OCI-M1 (cell line): ENCODE results near the gene DLL4.
"Not testable (repeated sequence)": the region's sequence is repeated elsewhere in the genome, so short reads cannot be mapped to it uniquely, and the experiment has no call there.

ENCODE experiments used
- DNase-seq: peaks from one replicate; lab custom pipeline; 2025; lab: John Stamatoyannopoulos, UW

The DLL4 gene

DNA sequence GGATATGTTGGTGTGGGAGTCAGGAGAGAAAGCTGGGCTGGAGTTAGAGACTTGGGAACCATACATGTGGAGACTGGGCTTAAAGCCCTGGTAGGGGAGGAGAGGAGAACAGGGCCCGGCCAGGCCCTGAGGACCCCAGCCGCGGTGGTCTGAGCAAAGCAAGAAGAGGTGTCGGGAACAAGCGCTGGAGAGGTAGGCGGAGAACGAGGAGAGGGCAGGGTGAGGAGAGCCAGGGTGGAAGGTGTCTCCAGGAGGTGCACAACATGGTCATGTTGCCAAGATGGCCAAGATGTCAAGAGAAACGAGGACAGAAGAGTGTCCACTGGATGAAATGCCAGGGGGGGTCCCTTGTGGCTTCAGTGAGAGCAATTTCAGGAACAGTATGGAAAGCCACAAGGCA lies 29.6 kb downstream of the DLL4 start:
- DNase-seq = no peak

DNA sequence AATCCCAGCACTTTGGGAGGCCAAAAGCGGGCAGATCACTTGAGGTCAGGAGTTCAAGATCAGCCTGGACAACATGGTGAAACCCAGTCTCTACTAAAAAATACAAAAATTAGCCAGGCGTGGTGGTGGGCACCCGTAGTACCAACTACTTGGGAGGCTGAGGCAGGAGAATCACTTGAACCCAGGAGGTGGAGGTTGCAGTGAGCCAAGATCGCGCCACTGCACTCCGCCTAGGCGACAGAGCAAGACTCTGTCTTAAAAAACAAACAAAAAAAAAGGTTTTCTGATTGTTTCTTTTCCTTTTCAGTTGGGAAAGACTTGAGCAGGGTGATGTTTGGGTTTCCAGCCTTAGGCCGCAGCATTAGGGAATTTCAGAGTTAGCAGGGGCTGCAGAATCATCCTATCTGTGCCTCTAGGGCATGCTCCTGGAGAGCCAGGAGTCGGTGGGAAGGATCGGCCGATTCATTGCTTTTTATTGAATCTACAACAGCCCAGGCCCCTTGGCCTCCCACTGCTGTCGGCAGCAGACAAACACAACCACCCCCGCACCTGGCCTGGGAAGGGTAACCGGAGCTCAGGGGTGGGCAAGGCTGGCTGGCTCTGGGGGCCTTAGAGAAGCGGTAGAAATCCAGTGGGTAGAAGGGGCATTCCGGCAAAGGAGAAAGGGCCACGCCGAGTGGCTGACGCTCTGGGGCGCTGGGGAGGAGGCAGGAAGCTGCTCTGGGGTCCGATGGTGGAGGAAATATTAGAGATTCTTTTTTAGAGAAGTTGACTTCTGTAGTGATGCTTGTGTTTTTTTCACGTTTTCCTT lies 30.4 kb downstream of the DLL4 start:
- DNase-seq = no peak

DNA sequence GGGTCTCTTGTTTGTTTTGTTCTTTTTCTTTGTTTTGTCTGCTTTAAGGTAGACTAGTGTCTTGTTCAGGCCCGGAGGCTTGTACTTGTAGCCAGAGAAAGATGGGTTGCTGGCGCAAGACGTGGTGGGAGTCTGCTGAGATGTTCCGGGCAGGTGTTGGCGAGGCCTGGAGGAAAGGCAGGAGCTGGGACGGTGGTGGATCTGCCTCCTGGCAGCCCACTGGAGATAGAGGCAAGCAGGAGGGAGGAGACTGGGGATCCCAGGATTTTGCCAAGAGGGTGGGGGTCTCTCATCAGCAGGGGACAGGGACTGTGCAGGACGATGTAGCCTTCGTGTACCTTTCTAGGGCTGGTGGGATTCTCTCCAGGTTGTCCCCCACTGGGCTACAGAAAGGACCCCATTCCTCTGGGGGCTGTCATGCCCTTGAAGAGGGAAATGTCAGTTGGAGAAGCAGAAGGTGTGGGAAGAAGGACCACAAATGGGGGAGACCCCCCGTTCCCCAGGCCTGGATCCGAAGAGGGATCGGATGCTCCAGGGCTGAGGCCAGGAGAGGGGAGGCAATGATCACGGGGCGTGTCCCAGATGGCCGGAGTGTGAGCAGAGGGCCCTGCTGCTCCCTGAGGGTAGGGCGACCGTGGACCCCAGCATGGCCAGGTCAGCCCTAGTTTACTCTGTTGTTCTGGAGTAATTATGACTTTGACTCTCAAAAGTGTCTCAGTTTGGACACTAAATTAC lies 31.2 kb downstream of the DLL4 start:
- DNase-seq = no peak

DNA sequence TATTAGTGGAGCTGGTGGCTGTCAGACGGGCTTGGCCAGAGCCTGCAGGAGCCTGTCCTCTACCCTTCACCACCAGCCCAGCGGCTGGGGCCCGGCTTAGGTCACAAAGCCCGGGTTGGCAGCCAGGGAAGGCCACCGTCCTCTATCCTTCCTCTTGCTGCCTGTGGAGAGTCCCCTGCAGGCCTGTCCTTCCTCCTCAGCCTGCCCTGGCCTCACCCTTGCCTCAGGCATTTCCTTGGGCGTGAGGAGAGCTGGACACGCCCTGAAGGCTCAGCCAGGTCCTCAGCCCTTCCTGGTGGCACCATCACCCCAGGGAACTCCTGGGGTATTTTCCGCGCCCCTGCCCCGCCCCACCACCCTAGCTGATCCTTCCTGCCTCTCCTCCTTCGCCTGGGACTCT lies 31.8 kb downstream of the DLL4 start:
- DNase-seq = no peak

DNA sequence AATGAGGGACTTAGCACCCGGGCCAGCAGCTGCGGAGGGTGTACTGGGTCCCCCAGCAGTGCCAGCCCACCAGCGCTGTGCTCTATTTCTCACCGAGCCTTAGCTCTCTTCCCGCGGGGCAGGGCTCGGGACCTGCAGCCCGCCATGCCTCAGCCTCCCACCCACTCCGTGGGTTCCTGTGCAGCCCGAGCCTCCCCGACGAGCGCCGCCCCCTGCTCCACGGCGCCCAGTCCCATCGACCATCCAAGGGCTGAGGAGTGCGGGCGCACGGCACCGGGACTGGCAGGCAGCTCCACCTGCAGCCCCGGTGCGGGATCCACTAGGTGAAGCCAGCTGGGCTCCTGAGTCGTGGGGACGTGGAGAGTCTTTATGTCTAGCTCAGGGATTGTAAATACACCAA lies 32.6 kb downstream of the DLL4 start:
- DNase-seq = not testable (repeated sequence)

DNA sequence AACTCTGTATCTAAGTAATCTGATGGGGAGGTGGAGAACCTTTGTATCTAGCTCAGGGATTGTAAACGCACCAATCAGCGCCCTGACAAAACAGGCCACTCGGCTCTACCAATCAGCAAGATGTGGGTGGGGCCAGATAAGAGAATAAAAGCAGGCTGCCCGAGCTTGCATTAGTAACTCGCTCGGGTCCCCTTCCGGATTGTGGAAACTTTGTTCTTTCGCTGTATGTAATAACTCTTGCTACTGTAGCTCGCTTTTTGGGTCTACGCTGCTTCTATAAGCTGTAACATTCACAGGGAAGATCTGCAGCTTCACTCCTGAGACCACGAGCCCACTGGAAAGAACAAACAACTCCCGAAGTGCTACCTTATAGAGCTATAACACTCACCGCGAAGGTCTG lies 33.2 kb downstream of the DLL4 start:
- not testable (repeated sequence) for DNase-seq

DNA sequence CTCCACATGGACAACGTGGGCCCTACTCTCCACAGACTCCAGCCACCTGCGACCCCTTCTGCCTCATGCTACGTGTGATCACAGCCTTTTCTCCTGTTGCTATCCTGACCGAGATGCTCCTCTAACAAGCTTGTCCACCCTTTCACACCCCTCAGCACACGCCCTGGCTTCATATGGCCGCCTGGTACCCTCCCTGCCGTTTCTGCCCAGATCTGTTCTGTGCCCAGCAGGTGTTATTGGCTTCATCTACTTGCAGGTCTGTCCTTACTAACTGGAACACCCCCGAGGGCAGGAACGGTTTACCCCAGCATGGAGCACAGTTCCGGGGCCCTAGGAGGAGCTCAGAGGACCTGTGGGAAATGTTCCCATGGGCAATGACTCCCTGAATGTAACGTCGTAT lies 34.1 kb downstream of the DLL4 start:
- DNase-seq = no peak

DNA sequence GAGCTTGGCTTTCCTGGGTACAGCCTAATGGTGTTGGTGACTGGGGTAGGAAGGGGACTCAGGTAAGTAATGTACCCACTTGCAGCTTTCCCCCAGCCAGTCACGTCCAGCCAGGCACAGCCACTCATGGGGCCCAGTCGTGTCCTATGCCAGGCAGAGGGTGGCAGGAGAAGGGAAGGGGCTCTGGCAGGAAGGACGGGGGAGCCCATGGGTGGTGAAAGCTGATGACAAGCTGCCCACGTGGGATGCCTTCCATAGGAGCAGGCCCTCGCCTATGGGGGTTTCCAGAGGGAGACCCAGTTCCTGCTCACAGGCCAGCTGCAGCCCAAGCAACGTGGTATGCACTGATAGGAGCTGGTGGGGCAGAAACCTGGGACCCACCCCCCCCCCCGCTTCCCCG lies 34.9 kb downstream of the DLL4 start:
- DNase-seq = no peak

DNA sequence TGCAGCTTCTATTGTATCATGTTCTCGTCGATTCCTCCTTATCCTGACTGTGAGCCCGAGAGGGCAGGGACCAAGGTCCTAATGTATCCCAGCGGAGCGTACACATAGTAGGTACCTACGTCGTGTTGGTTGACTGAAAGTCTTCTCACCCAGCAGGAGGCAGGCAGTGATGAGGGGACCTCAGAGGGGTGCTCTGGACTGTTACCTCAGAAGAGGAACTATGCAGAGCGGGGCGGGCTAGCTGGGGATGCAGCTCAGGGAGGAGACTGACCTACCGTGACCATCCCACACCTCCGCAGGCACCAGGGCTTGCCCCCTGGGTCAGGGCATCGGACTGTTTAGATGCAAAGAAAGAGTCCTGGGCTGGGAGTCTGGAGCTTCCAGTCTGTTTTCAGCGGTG lies 35.5 kb downstream of the DLL4 start:
- no peak for DNase-seq

DNA sequence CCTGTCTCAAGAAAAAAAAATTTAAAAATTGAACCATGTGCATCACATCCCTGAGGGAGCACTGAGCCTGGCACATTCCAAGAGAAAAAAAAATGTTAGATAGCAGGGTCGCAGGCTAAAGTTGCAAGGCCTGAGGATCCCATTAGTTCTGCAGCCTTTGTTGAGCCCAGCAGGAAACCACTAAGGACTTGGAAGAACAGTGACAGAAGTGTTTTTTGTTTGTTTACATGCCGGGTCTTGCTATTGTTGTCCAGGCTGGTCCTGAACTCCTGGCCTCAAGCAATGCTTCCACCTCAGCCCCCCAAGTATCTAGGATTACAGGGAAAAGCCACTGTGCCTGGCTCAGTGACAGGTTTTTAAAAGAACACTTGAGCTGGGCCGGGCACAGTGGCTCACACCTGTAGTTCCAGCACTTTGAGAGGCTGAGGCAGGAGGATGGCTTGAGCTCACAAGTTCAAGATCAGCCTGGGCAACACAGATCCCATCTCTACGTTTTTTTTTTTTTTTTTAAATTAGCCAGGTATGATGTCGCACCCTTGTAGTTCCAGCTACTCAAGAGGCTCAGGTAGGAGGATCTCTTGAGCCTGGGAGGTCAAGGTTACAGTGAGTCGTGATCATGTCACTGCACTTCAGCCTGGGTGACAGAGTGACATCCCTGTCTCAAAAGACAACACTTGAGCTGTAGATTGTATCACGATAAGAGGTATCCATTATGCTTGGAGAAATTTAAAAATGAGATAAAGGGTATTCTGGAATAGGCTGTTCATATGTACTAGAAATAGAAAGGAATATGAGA lies 39.3 kb downstream of the DLL4 start:
- DNase-seq = no peak

DNA sequence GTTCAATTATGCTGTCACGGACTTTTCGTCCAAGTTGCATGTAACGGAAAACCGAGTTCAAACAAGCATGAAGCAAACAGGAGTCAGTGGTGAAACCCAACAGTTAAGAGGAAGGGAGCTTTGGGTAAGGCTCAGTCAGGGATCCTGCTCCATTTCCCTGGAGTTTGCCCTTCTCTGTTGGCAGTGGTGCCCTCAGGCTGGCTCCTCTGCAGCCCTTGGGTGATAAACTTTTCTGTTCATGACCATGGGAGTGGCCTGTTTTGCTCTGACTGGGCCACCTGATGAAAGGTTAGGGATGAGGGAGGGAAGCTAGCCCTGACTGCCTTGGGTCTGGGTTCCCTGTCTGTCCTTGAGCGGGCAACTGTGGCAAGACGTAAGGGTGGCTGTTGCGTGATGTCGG lies 40.2 kb downstream of the DLL4 start:
- no peak for DNase-seq

DNA sequence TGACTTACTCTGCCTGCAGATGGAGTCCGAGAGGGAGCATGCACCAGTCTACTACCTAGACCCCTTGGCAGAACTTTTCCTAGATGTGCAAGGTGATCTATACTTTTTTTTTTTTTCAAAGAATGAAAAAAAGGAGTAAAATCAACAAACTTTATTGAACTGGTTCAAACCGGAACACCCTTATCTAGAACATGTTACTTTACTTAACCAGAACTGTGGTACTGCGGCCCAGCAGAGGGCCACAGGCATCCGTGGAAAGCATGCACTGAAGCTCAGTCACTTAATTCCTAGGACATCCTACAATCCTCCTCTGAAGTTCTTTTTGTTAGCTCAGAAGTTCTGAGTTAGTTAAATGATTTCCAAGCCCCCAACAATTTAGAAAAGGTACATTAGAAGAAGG lies 45.7 kb downstream of the DLL4 start:
- DNase-seq = no peak

DNA sequence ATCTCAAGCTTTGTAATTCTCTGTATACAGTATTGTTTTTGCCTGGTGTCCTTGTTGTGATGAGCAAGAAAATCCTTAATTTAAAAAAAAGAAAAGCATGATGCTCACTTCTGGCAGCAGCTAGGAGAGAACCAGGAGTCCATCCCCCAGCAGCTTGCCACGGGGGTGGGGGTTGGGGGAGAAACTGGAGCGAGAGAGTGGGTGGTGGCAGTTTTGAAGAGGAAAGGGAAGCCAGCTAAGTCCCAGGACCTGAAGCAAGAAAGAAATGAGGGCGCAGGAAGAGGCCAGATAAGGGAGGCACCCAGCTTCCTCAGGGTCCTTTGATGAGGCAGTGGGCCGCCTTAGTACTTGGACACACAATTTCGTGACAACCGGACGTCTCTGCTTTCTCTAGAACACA lies 47.7 kb downstream of the DLL4 start:
- DNase-seq = no peak

DNA sequence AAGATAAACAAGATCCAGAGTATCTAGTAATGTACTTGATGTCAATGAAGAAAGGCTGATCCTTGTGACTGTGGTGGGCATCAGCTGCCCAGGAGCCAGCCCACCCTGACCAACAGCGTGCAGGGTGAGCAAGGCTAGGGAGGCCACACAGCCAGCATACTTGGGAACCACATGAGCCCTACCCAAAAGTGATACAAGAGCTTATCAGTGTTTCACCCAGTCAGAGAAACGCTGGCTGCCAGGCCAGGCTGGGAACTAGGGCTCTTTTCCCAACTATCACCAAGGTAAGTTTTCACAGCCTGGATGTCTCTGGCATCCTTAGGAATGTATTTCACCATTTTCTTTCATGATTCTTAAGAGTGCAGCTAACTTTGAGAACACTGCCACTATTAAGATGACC lies 49.0 kb downstream of the DLL4 start:
- no peak for DNase-seq

DNA sequence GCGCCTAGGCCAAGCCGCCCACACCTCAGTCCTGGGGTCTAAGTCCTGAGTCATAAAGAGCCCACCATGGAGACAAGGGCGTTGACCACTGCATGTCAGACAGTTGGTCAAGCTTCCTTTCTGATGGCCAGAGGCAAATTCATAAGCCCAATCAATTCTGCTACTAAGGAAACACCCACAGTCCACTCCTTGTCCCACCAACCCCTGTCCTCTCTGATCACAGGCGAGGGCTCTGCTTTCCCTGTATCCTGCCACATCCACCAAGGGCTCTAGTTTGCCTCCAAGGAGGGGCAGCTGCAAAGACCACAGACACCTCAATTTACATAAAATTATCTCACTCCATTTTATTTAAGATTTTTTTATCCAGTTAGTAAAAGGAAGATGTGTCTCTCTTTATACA lies 49.4 kb downstream of the DLL4 start:
- no peak for DNase-seq

DNA sequence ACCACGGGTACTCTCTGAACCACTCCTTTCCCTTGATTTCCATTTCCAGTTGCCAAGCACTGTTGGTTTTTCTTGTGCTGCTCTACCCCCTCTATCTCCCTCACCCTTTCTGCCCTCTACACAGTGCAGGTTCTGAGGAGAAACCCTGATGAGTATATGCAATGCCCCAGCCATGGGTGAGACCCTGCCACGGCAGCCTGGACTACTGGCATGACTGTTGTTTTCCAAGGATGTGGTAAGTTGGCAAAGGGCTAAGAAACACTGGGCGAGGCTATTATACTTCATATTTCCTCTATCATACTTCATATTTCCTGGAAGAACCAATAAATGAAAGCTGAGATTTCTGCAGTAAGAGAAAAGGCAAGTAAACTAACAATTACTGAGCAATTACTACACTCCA lies 52.0 kb downstream of the DLL4 start:
- DNase-seq = no peak

DNA sequence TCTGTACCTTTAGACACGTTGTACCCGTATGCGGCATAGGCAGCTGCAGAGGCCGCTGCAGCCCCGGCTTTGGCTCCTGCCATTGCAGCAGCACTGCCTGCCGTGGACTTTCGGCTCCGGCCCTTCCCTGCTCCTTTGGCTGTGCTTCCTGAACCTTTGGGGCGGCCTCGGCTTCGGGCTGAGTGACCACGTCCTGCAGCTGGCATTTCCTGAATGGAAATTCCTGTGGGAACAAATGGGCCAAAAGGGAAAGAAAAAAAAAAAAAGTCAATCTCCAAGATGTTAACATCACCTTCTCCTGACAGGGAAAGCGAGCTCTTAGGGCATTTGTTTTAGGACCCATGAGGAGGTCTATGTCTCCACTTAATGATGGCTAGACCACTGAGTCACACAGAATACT lies 53.7 kb downstream of the DLL4 start:
- no peak for DNase-seq

DNA sequence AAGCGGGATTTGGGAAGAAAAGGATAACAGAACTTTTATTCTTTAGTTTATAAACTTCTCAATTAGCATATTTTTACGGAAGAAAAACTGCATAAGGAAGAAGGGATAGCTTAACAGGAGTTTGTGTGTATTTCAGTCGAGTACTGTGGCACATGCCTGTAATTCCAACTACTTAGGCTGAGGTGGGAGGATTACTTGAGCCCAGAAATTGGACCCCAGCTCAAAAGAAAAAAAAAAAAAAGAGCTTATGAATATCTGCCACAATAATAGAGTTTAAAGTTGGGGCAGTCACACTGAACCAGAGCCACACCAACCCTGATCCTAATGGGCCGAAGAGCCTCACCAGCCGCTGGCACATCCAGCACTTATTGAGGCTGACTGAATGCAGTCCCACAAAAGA lies 55.3 kb downstream of the DLL4 start:
- no peak for DNase-seq

DNA sequence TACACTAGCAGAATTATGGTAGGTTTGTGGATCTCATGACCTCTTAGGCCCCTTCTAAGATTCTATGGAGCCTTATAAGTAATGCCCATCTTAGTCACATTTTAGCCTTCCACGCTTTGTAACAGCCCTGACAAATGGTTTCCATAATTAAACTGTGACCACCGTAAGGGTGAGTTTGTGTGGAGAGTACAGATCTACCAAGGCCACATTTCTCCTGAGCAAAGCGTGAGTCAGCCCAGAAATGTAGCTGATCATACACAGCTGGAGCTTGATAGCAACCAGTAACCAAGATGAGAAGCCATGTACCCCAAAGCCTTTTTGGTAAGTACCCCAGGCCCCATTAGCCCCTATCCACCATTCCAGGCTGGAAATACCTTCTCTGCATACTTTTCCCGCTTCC lies 55.8 kb downstream of the DLL4 start:
- DNase-seq = no peak

DNA sequence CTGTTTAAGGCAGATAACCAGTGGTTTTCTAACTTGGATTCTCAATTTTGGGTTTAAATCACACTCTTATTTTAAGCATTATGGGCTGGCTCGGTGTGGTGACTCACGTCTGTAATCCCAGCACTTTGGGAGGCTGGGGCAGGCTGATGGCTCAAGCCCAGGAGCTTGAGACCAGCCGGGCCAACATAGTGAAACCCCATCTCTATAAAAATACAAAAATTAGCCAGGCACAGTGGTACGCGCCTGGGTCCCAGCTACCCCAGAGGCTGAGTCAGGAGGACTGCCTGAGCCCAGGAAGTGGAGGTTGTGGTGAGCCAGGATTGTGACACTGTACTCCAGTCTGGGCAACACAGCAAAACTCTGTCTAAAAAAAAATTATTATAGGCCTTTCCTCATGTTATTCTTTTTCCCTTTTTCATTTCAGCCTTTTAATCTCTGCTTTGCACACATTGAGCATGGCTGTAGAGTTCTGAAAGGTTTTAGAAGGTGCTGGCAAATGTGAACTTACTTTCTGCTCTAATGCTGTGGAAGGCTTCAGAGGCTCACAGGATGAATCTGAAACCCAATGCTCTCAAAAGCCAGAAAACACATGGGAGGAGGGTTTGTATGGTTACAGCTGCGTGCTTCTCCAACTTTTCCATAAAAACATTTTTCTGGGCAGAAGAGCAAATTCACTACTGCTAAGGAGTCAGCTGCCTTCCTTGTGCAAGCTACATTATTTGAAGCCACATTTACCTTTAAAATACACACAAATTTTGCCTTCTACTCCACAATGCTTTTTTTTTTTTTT lies 56.6 kb downstream of the DLL4 start:
- no peak for DNase-seq

DNA sequence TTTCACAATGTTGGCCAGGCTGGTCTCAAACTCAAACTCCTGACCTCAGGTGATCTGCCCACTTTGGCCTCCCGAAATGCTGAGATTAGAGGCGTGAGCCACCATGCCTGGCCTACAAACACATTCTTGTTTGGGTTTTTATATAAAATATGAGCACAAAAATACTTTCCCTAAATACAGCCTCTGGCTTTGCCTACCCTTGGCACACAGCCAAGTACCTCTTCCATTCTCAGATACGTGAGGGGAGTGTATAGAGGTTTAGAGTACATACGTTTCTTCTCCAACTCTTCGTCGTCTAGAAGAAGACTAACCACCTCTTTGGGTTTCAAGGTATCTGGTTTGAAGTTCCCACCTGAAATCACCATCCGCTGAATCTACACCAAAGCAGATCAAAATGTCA lies 57.7 kb downstream of the DLL4 start:
- no peak for DNase-seq

DNA sequence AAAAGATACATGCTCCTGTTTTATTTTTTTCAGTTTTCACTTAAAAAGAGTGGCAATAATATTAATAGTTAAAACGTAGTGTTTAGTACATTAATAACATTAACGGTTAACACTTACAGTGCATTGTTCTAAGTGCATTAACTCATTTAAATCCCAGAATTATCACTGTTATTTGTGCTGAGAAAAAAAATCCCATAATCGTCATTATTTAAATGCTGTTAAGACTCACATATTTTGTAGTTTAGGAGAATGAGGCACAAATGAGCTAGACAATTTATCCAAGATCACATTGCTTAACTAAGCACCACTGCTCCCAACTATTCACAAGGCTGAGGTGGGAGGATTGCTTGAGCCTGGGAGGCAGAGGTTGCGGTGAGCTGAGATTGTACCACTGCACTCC lies 59.0 kb downstream of the DLL4 start:
- DNase-seq = no peak
